Measurements from ENCODE around the gene PPP2R2C.

PPP2R2C gene

GRCh38 chr4:6324999-6325787, 147.2 kb downstream of the PPP2R2C start:
- DNase-seq = peak; percentile 3

- no peak for DNase-seq
These were observed 147.9 kb downstream of the PPP2R2C start for GRCh38 chr4:6324461-6324998.

- DNase-seq = no peak
These were observed 149.4 kb downstream of the PPP2R2C start for GRCh38 chr4:6322761-6323566.

DNA sequence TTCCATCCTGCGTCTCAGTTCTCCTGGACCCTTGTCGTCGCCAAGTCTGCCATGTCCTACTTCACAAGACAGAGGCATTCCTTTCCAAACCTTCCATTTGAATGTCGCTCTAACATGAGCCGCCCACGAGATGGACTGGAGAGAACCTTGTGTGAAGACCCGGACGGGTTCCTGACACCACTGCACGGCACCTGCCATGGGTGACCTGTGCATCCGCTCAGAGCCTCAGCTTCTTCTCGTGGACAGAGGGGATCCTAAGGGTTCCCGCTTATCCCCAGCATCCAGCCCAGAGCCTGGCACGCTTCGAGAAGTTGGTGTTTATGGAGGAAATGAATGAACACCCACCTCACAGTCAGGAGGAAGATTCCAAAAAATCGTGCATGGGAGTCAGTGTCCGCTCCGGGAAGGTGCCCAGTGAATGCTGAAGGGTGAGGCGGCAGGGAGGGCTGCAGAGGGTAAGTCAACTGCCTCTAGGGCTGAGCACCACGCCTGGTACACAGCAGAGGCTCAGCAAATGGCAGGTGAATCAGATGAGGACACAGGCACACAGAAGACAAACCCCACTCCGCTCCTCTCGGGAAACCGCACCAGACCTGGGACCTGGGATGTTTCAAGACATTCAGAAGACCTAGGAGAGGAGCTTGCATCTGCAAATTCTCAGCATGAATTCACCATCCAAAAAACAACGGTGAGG, 150.2 kb downstream of the PPP2R2C start:
- DNase-seq = no peak

DNA sequence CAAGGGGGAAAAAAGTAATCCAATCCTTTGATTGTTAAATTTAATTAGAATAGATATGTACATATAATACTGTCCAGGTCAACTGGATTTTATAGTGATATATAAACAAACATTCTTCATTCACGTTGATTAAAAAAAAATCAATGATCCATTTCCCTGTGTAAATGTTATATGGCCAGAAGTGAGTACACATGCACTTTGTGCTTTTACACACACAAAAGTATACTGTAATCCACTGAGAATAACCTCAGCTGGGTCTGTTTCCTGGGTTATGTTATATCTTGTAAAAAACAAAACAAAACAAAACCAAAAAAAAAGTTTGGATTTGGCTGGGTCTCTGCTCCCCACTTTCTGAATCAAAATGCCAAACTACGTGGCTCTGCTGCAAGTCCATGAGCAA, 151.1 kb downstream of the PPP2R2C start:
- DNase-seq = no peak

- DNase-seq = no peak
These were observed 151.8 kb downstream of the PPP2R2C start for GRCh38 chr4:6320663-6321062.

- no peak for DNase-seq
These were observed 152.8 kb downstream of the PPP2R2C start for GRCh38 chr4:6319530-6320150.

- DNase-seq = no peak
These were observed 154.2 kb downstream of the PPP2R2C start for GRCh38 chr4:6318206-6318605.

GRCh38 chr4:6316461-6317003, 155.9 kb downstream of the PPP2R2C start:
- no peak for DNase-seq

- DNase-seq = no peak
These were observed 159.2 kb downstream of the PPP2R2C start for GRCh38 chr4:6313216-6313615.

DNA sequence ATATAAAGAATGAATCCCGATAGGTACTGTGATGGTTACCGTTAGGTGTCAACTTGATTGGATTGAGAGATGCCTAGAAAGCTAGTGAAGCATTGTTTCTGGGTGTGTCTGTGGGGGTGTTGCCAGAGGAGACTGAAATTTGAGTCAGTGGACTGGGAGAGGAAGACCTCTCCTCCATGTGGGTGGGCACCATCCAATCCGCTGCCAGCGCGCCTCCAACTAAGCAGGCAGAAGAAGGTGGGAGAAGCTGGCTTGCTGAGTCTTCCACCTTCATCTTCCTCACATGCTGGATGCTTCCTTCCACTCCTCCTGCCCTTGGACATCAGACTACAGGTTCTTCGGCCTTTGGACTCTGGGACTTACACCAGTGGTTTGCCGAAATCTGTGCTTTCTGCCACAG, 162.6 kb downstream of the PPP2R2C start:
- no peak for DNase-seq

GRCh38 chr4:6308899-6309643, 163.3 kb downstream of the PPP2R2C start:
- DNase-seq = peak; percentile 75

DNA sequence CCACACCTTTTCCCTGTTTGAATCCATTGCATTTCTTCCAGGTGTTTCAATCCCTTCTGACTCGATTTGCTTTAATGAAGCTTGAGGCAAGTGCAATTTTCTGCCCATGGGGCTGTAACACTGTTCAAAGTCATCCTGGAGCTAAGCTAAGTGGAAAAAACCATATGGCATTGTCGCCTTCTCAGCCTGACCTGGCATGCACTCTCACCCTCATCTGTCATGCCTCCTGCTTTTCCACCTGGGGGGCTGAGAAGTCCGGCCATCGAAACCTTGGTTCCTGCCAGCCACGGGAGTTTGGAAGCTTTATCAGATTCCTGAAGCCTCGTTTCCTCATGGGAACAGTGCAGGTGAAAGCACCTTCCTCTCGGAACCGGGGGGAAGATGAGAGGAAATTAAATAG, 164.5 kb downstream of the PPP2R2C start:
- DNase-seq = no peak

GRCh38 chr4:6307230-6307629, 165.2 kb downstream of the PPP2R2C start:
- no peak for DNase-seq

- DNase-seq = no peak
These were observed 166.1 kb downstream of the PPP2R2C start for GRCh38 chr4:6306299-6306698.

DNA sequence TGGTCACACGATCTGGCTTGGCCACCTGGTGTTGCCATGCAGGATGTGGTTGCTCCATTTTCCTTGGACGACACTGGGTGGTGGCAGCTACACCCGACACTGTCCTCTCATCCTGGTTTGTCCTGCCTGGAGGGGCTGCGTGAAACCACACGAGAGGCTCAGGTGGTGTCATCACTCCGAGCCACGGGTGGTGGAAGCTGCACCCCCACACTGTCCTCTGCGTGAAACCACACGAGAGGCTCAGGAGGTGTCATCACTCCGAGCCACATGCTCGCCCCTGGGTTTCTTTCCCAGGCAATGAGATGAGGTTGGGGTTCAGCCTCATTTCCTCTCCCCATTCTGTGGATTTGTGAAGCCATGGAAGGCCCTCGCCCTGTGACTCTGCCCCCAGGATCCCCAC, 168.5 kb downstream of the PPP2R2C start:
- no peak for DNase-seq

DNA sequence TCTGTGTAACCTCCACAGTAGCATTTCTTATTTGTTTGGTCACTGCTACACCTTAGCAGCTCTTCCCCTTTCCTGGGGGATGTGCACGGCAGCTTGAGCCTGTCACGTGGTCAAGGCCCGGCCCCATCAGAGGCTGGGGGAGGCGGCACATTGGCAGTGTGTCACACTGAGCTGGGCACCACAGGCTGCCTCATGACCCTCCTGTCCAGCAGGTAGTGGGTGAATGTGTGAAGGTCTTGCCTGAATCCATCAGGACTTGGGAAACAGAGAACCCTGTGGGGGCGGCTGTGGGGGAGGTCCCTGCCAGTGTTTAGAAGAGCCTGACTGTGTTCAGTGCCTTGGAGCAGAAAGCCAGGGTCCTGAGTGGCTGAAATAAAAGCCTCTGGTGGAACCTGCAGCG, 169.5 kb downstream of the PPP2R2C start:
- no peak for DNase-seq

- no peak for DNase-seq
These were observed 170.5 kb downstream of the PPP2R2C start for GRCh38 chr4:6301732-6302442.

- DNase-seq = no peak
These were observed 171.2 kb downstream of the PPP2R2C start for GRCh38 chr4:6301051-6301731.

DNA sequence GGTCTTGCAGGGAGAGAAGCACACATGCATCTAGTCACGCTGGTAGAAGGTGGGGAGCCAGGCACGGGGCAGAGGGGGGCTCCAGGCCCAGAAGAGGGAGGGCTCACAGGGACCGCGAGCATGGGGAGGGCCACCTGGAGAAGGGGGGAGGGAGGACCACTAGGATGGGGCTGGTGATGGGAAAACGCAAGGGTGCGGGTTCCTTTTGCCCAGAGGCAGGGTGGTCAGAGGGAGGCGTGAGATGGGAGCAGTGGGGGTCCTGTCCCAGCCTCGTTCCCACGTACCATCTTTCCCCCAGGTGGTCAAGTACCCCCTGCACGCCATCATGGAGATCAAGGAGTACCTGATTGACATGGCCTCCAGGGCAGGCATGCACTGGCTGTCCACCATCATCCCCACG, 172.1 kb downstream of the PPP2R2C start:
- no peak for DNase-seq

DNA sequence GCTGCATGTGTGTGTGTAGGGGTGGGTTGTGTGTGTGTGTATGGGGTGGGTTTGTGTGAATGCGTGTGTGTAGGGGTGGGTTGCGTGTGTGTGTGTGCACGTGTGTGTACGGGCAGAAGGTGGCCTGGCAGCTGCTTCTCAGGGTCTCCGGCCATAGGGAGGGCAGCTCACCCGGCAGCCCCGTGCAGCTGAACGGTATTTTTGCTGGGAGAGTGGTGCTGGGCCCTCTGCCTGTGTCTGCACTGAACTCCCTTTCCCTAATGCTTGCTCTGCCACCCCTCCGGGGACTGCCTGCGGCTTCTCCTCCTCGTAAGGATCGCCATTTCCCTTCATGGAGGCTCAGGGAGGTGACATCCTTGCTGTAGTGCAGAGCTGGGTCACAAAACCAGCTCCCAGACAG, 172.5 kb downstream of the PPP2R2C start:
- no peak for DNase-seq
